HG02642 (cell line): Measurements from ENCODE around the gene SMARCC1.

Experiments
- ATAC-seq: cut with Tn5 transposase; IDR thresholded peaks from one replicate; pipeline ENCODE4 v1.9.1; 2021; ENCODE audit warnings: mild to moderate bottlenecking; ENCODE audit not compliant: unreplicated experiment, poor library complexity

SMARCC1 gene

DNA sequence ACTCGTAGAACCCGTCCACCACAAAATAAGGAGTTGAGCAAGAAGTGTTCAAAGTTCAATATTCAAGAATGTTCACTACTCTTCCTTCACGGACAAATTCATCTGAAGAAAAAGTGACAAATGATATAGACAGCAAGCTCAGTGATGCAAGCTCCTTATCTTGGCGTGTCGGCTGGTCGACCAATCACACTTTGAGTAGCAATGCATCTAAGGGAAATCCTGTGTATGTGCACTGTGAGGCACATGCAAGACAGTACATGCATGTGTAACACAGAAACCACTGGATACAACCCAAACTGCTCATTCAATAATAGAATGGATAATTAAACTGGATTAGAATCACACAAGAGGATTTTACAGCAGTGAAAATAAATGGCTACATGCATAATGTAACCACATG lies 138.6 kb downstream of the SMARCC1 start:
- ATAC-seq: no peak

DNA sequence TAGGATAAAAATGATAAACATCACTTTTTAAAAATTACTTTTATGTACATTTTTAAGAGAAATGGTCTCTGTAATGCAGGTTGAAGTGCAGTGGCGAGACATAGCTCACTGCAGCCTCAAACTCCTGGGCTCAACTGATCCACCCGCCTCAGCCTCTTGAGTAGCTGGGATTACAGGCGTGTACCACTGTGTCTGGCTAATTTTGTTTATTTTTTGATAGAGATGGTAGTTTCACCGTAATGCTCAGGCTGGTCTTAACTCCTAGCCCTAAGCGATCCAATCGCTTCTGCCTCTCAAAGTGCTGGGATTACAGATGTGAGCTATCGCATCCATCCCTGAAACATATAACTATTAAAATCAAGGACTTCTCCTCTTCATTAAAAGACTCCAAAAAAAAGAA lies 140.0 kb downstream of the SMARCC1 start:
- ATAC-seq: no peak

DNA sequence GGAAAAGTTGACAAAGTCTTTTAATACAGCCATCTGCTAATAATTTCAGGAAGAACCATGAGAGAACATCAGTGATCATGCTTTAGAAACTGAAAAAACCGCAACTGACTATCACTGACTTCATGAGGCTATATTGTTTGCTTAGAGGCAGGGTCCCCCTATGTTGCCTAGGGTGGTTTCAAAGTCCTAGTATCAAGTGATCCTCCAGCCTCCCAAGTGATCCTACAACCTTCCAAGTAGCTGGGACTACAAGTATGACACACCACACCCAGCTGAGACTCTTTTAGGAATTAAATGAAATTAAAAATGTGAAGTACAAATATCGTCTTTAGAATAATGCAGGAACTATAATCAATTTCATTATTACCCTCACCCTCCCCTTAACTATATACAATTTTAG lies 144.8 kb downstream of the SMARCC1 start:
- no peak for ATAC-seq

DNA sequence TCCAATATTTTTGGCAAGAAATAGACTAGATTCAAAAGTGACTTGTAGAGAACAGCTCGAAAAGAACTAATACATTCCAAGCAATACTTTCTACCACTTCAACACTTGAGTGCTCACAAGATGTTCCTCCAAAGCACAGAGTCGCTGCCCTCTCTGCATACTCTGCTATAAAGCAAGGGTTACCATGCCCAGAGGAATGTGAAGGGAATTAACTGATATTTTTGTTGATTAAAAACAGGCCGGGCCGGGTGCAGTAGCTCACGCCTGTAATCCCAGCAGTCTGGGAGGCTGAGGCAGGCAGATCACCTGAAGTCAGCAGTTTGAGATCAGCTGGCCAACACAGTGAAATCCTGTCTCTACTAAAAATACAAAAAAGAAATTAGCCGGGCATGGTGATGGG lies 145.5 kb downstream of the SMARCC1 start:
- ATAC-seq: no peak

DNA sequence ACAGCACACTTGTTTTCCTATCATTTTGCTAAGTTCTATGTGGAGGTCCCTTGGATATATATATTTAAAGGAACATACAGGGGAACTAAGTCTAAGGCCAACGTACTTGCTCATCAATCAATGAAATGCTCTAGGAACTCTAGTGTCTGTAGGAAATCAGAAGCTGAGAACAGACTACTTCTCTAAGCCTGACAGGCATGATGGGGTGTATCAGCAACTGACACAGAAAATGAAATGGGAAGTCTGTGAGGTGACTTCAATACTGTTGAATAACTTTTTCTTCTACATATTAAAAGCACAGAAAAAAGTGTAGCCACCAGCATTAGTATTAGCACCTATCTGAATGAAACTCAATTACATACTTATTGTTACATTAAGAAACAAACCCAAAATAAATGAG lies 146.2 kb downstream of the SMARCC1 start:
- ATAC-seq: no peak

DNA sequence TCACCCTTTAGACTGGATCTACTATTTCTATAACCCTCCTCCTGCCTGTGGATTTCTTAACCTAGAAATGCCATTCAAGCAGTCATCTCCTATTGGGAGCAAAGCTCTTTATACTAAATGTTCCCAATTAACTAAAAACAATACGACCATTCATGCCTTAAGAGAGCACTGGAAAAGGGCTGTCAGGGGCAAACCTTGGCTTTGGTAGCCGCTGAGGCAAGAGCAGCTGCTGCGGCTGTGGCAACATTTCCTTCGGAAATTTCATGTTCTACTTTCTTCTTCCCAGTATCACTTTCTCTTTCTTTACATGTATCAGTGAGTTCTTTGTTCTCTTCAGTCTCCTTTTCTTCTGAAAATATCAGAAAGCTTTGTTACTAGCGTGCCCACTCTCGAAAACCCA lies 146.7 kb downstream of the SMARCC1 start:
- ATAC-seq: no peak

DNA sequence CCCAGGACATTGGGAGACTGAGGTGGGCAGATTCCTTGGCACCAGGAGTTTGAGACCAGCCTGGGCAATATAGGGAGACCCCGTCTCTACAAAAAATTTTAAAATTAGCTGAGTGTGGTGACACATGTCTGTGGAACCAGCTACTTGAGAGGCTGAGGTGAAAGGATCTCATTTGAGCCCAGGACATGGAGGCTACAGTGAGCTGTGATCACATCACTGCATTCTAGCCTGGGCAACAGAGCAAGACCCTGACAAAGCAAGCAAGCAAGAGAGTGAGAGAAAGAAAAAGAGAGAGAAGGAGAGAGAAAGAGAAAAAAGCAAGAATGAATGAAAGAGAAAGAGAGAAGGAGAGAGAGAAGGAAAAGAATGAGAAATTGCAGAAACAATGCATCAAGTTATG lies 150.9 kb downstream of the SMARCC1 start:
- no peak for ATAC-seq

DNA sequence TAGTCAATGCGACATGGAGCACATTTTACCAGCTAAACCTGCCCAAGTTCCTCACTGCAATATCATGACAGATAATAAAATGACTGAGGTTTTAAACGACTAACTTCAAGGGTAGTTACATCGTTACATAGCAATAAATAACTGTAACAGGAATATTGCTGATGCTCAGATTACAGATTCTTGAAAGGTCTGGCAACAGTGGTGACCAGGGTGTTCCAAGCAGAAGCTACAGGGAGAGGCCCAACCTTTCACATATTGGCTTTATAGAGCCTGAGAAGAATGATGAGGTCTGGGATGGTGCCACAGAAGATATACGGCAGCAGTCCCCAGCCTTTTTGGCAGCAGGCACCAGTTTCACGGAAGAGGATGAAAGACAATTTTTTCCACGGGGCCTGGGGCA lies 151.9 kb downstream of the SMARCC1 start:
- no peak for ATAC-seq

DNA sequence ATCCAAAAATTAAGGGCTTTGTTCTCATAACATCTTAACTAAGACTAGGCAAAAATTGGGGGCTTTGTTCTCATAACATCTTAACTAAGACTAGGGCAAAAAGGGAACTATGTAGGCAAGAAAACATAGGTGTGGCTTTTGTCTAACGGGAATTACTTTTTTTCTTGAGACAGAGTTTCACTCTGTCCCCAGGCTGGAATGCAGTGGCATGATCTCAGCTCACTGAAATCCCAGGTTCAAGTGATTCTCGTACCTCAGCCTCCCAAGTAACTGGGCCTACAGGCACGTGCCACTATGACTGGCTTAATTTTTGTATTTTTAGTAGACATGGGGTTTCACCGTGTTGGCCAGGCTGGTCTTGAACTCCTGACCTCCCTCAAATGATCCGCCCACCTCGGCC lies 153.3 kb downstream of the SMARCC1 start:
- no peak for ATAC-seq

DNA sequence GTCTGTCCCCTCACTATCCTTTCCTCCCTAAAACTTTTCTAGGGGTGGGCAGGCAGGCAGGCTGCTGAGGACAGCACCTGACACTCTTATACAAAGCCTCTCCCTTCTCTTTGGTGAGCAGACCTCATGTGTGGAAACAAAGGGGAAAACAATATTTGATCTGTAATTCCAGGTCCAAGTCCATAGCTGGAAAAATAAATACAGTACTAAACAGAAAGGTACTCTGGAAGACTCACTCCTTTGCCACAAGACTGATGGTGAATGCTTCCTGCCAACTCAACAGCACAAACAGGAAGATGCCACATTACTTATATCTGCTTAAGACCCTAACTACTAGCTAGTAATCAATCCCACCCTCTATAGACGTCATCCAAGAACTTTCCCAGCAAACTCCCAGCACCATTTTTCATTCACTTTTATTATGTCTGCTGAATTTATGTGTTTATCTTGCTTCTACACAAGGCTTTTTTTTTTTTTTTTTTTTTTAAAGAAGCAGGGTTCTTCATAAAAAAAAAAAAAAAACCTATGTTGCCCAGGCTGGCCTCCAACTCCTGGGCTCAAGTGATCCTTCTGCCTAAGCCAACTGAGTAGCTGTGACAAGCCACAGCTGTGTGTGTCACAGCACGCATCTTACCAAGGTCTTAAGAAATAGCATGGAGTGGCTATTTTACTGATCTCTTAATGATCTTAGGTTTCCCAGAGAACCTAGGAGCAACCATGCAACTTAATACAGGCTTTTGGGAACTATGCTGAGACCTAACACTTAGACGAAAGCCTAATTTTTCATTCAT lies 158.8 kb downstream of the SMARCC1 start:
- ATAC-seq: no peak

DNA sequence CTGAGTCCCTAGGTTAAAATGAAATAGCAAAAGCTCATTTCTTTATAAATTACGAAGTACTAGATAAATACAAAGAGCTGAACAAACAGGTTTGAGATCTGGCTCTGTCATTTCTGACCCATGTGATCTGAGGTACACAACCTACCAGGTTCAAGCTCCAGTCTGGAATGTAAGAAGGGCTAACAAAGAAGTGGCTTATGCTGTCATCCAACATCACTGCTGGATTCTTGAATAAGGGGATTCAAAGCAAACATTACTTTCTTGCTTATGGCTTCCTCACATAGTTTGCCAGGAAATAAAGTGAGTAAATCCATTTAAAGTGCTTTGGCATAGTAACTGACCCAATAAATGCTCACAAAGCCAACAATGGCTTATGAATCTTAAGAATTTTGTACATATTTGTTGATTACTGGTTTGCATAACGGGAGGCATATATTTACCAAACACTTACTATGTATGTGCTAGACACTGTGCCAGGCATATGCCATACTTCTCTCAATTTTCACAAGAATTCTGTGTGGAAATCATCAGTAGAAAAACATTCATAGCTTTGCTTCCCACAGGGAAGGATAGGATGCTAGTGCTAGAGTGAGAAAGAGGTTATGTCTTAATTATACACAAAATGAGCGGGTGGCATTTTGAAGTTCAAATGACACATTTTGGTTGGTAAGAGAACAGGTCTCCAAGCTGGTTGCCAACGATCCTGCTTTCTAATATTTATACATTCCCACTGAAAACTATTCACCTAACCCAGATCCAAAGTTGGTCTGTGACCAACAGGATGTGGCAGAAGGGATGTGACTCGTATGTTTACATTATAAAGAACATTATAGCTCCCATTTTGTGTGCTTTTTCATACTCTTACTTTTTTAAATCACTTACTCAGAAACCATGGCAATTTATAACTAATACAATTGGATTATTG lies 164.3 kb downstream of the SMARCC1 start:
- ATAC-seq: no peak

DNA sequence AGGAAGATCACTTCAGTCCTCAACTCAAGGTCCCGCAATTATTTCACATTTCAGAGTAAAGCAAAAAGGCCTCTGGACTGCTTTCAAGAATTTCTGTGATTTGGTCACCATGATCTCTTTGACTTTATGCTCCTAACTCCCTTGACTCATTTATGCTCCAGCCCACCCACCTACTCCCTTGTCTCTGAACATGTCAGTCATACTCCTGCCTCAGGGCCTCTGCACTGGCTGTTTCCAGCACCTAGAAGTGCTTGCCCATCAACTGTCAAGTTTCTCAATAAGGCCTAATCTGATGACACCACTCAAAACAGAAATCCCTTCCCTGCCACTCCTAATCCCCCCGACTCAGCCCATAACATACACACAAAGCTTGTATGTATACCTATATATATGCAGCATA lies 166.9 kb downstream of the SMARCC1 start:
- no peak for ATAC-seq

DNA sequence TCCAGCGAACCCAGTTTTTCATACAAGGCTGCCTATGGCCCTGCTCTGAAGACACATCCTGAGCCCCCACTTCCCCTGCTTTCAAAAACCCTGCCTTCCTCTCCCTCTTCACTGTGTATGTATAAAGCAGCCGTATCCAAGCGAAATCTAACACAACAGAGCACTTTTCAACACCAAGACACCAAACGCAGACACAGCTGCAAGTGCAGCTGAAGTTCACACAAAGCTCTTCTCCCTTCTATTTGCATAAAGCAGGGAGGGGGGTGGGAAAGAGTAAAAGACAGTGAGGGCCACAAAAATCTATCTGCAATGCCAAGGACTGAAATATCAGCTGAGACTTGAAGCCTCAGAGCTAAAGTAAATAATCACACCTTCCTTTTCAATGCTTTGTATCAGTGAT lies 168.0 kb downstream of the SMARCC1 start:
- no peak for ATAC-seq

DNA sequence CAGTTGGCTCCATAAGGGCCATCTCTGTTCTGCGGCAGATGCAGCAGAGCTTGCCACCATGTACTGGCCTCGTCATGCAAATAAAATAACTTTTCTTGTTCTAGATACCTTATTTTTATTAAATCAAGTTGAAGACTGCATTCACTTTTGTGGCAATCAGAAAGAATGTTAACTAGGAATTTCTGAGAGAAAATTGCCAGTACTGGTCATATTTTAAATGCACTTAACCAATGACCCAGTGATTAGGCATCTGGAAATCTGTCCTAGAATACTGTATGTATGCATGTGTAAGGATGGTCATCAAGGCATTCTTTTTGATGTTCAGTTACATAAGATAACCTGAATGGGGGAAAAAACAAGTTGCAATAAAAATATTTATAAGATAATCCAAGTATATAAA lies 168.8 kb downstream of the SMARCC1 start:
- no peak for ATAC-seq

DNA sequence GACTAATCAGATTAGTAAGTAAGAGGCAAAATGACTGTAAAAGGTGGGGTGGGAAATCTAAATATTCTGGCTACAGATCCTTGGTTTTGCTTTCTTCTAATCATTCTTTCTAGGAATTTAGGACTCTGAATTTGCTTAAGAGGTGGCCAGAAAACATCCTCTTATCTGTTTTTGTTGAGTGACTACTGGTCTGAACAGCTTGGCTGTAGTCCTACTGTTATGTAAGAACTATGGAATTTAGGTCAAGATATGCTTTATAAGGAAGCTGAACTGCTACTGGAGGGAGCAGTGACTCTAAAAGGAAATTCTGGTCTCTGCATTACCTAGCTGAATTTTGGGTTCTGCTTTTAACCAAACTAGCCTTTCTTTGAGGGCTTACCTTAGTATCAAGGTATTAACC lies 169.5 kb downstream of the SMARCC1 start:
- no peak for ATAC-seq

DNA sequence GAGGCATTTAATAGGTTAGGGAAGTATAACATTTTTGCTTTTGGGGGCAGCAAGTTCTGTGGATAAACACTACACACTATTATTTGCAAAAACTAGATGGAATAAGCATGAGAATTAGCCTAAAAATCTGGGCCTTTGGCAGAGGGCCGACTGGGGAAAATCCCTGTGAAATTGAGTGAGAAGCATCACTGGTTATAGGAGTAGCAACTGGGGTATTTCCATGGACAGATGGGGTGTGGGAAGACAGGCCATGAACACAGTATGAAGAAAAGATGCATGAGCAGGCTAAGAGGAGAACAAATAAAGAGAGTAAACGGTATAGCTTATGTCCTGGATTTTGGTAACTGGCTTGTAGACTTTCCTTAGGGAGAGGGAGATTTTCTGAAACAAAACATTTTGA lies 170.1 kb downstream of the SMARCC1 start:
- no peak for ATAC-seq

DNA sequence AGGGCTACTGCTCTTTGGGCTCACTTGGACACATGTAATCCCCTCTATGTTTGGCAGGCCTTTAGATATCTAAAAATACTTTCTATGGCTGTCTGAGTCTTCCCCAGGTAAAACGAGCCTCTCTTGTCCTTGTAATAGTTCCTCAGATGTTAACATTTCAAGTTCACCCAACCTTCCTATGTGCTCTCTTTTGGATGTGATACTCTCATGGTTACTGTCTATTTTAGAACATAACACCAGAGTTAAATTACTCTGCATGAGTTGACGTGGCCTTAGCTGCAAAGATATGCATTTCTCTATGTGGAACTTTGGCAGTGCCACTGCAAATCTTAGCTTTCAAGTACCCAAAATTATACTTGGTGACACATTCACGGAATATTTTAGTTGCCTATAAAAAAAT lies 171.1 kb downstream of the SMARCC1 start:
- no peak for ATAC-seq

DNA sequence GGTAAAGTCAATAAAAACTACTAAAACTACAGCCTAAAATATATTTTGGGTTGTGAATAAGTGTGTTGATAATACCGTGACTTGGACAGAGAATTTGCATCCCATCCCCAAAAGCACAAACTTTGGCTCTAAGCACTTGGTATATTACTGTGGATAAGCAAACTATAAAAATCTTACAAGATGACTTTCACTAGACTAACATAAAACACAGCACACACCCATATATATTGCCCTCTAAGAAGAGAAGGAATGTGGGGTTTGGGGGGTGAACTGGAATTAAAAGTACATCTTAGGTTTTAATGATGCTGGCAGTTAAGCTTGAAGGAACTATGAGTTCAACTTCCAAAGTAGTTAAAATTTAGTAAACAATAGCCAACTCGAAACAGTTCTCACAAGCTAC lies 174.4 kb downstream of the SMARCC1 start:
- ATAC-seq: no peak

DNA sequence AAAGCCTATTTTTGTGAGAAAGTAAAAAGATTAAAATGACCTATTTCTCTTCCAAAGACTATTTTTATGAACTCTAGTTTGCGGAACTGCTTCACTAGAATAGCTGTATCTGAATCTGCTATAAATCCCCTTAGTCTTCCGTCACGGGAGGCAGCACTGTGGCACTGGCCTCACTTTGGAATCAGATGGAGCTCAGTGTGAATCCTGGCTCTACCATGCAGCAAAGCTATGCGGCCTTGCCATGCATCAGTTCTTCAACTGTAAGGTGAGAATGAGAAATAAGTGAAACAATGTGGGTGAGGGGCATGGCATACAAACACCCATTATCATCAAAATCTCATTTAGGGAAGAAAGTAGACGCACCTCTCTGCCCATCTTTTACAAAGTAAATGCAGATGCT lies 175.5 kb downstream of the SMARCC1 start:
- ATAC-seq: no peak

DNA sequence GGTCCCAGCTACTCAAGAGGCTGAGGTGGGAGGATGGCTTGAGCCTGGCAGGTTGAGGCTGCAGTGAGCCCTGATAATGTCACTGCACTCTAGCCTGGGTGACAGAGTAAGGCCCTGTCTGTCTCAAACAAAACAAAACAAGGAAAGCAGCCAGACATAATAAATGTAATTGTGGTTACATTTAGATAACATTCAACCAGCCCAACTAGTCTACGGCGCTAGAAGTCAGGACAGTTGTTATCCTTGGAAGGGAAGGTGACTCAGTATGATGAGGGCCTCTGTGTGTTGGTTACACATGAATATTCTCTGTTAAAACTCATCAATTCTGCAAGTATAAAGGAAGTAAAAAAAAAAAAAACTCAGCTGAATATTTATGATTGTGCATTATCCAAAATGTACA lies 176.0 kb downstream of the SMARCC1 start:
- ATAC-seq: no peak

DNA sequence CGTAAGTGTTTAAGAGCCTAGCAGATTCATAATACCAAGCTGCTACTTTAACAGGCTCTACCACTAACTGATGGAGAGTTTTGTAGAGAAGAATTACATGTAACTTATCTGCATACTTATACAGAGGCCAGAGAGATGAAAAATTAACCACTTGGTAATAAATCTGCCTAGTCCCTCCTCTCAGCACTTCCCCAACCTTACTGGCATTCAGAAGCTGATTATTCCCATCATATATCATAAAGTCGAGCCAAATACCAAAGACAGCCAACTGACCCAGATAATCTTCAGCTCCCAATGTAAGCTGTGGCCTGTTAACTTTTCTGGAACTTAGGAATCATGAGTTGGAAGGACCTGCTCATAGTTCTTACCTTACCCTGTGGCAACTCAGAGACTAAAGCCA lies 177.5 kb downstream of the SMARCC1 start:
- no peak for ATAC-seq

DNA sequence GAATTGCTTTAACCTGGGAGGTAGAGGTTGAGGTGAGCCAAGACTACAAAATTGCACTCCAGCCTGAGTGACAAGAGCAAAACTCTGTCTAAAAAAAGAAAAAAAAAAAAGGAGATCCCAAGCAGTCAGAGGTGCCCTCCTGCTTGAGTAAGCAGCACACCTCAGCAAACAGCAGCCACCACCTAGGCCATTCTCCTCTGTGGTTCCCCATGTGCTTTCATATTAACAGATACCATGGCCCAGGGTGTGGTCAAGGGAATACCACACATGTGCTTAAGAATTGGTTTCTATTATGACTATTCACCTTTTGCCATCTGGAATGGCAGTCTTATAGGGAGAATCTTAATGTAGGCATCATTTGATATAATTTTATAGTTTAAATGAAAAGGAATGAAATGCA lies 178.4 kb downstream of the SMARCC1 start:
- ATAC-seq: no peak
